ENCODE data around the gene PRR13. TPM values are rescaled to one million over a fixed set of nuclear protein-coding genes. Genes with fewer than 3 reads are reported as not detected.
A peak's percentile ranks its signal among the peaks of the same experiment; 100 is the strongest.

PRR13 gene
- total and polyA plus RNA-seq, 2 donors (not counting 1 experiment from before 2014, with no cell fraction given) = 108 to 213 TPM

GRCh38 chr12:53492830-53493609 lies 51.5 kb downstream of the PRR13 start:
- Histone ChIP-seq H3K79me2 (ENCODE audit: control insufficient read depth, insufficient read depth, low read length) (no peaks in the 10 kb centered on the region), H3K36me3 (replicated peaks in 1 of 2; ENCODE audit: control extremely low read depth in 1 of 2, control insufficient read depth in 1 of 2, extremely low read depth in 1 of 2, insufficient read depth in 2 of 2, low read length in 1 of 2) (peaks cover 0 to under 1% of the 10 kb centered on the region in 2 experiments), H3K4me2 (replicated peaks; ENCODE audit: low read depth, low read length, poor library complexity, severe bottlenecking) (peak overlapping the region; percentile 93), H3K4me3 (ENCODE audit: control extremely low read depth in 1 of 5, extremely low read depth in 1 of 5, insufficient read depth in 1 of 5, low read depth in 2 of 5, low read length in 4 of 5) (peak overlapping the region; percentile 51 to 68 (median 61)), H4K20me1 (ENCODE audit: control insufficient read depth, insufficient read depth, low read length, poor library complexity, severe bottlenecking) (no peaks in the 10 kb centered on the region), H3K27ac (ENCODE audit: low read length in 2 of 2) (peak overlapping the region; percentile 84 to 90), H3K4me1 (ENCODE audit: control insufficient read depth in 2 of 2, insufficient read depth in 2 of 2, low read length in 2 of 2) (peaks cover 16 to 21% of the 10 kb centered on the region in 2 donors), H3K9me3 (ENCODE audit: control extremely low read depth in 1 of 3, control insufficient read depth in 2 of 3, insufficient read depth in 1 of 3, low read length in 2 of 3) (no peaks in the 10 kb centered on the region), H2AFZ (ENCODE audit: insufficient read depth, low read depth, low read length, poor library complexity, severe bottlenecking) (peak overlapping the region; percentile 71), H3K9ac (ENCODE audit: low read length) (peak overlapping the region; percentile 69), H3K27me3 (replicated peaks in 1 of 4; ENCODE audit: control extremely low read depth in 1 of 4, control insufficient read depth in 3 of 4, insufficient read depth in 4 of 4, low read length in 3 of 4) (no peaks in the 10 kb centered on the region)
- peak; percentile 95 for ATAC-seq (ENCODE audit: low read depth)
- intact Hi-C loops (cut with micrococcal nuclease) = loop anchor here (1.0 to 2.0 kb wide), 4 partner anchors 8 to 172 kb away; partner anchors contain the start of genes AAAS, PCBP2, PRR13 and TARBP2
- under 1% methylated on average over 46 of the region's 52 CpGs for WGBS (ENCODE audit: insufficient coverage)
- ChIA-PET CTCF (interaction anchor here (1.0 to 2.0 kb wide), 4 partner anchors 11 to 148 kb away, joined by 3 to 12 read pairs (median 4); no protein-coding TSS in a partner anchor), POLR2A (interaction anchor here (0.5 to 2.2 kb wide), 6 partner anchors 8 to 172 kb away, joined by 3 to 14 read pairs (median 3); partner anchors contain the start of genes AAAS, PRR13 and TARBP2)
- DNase-seq = peak; percentile 95
- Mint-ChIP-seq H3K27me3 (no peaks in the 10 kb centered on the region), H3K9me3 (ENCODE audit: insufficient read depth) (no peaks in the 10 kb centered on the region), H3K4me3 (peak overlapping the region; percentile 98), H3K27ac (peak overlapping the region; percentile 96), H3K4me1 (peaks cover 23% of the 10 kb centered on the region)
- TF ChIP-seq EZH2 (IDR thresholded peaks at IDR 0.05; ENCODE audit: borderline replicate concordance, insufficient read depth, low read depth, low read length, poor library complexity, severe bottlenecking) = no peak
- TF ChIP-seq CTCF (IDR thresholded peaks at IDR 0.05) = no peak
